Stimulated activated CD8-positive, alpha-beta memory T cell treated with anti-CD3 and anti-CD28 coated beads, Interleukin-7, amount 100 ng/mL, for 4 hours (primary cell): ENCODE results near the gene IRGQ.
"Not testable (repeated sequence)": the region's sequence is repeated elsewhere in the genome, so short reads cannot be mapped to it uniquely, and the experiment has no call there.

Source experiments
- DNase-seq, 2 donors: peaks; one replicate each; pipeline ENCODE4 v3.0.0-alpha.2; 2020; ENCODE audit warnings: low read depth in 2 of 2

Gene IRGQ

DNA sequence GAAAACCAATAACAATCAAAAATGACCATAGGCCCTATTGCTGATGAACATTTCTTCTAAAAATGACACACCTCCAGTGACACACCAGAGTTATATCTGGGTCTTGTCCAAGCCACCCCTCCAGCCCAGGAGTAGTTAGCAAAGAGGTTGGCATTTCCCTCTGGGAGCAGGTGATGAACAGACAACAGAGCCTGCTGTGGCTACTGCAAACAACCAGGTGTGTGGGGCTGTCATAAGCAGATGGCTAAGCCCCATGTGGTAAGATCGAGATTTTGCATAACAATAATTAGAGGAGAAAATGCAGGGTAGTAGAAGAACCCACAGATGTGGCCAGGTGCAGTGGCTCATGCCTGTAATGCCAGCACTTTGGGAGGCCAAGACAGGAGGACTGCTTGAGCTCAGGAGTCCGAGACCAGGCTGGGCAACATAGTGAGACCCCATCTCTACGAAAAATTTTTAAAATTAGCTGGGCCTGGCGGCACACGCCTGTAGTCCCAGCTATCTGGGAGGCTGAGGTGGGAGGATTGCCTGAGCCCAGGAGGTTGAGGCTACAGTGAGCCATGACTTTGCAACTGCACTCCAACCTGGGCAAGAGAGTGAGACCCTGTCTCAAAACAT is 25.7 kb downstream of the IRGQ start:
- no peak for DNase-seq

DNA sequence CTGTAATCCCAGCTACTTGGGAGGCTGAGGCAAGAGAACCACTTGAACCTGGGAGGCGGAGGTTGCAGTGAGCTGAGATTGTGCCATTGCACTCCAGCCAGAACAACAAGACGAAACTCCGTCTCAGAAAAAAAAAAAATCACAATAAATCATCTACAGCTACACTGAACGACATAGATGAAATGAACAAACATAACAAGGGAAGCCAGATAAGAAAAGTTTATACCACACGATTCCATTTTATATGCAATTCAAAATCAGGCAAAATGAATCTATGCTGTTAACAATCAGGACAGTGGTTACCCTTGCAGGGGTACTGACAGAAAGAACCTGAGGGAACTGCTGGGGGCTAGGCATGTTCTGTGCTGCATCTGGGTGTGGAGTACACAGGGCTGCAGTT is 26.3 kb downstream of the IRGQ start:
- DNase-seq, result no peak

DNA sequence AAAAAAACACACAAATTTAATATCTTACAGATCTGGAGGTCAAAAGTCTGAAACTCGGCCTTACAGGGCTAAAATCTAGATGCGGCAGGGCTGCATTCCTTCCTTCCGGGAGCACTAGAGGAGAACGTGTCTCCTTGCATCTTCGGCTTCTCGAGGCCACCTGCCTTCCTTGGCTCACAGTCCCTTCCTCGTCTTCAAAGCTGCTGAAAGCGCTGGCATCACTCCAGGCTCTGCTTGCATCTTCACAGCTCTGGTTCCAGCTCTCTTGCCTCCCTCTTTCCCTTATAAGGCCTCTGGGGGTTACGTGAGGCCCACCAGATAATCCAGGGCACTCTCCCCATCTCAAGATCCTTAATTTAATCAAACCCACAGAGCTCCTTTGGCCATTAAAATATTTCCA is 31.1 kb downstream of the IRGQ start:
- no peak for DNase-seq

DNA sequence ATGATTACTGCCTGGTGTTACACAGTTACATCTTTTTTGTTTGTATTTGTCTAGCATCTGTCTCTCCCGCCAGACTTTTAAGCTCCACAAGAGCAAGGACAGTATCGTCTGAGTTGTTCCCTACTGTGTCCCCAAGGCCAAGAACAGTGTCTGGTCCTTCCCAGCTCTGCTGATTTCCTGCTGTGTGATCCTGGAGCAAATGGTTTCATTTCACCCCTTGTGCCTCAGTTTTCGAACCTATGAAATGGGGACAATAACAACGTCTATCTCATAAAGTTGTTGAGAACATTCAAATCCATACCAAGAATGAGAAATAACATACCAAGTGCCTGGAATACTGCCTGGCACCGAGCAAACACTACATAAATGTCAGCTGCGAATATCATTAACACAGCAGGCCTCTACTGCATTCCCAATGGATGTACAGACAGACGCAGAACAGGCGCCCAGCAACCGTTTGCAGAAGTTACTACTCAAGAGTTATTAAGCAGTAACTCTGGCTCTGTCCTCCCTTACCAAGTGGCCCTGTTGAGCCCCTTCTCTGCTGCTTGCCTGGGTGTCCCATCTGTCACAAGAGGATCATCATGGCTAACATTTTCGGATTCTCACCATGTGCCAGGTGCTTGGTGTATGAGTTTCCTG is 32.0 kb downstream of the IRGQ start:
- no peak for DNase-seq

DNA sequence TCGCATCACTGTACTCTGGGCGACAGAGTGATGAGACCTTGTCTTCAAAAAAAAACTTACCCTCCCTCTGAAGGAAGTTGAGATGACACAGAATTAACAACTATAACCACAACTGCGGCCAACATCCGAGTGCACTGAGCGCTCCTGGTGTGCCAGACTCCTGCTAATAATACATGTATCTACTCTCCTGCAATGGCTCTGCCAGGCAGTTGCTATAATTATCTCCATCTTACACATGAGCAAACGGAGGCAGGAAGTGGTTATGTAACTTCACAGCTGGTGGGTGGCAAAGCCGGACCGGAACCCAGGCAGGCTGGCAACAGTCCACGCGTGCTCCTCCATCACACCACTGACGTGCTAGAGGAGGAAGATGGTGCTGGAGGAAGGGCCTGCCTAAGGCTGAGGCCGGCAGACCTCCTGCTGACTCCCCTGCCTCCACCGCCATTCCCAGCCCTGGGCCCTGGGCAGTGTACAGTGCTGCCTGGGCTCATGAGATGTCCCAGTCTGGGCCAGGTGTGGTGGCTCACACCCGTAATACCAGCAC is 33.2 kb downstream of the IRGQ start:
- DNase-seq, result peak; percentile 65 to 75

DNA sequence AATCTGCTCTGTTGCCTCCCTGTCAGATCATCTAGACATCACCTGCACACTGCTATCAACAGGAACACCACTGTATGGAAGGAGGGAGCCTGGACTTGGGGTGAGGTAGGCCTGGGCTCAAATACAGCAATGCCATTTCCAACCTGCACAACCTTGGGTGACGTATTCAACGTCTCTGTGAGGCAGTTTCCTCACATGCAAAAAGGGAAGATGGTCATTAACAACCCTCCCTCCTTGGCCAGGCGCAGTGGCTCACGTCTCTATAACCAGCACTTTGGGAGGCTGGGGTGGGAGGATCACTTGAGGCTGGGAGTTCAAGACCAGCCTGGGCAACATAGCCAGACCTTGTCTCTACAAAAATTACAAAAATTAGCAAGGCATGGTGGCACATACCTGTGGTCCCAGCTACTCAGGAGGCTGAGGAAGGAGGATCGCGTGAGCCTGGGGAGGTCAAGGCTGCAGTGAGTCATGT is 33.7 kb downstream of the IRGQ start:
- DNase-seq, result no peak

DNA sequence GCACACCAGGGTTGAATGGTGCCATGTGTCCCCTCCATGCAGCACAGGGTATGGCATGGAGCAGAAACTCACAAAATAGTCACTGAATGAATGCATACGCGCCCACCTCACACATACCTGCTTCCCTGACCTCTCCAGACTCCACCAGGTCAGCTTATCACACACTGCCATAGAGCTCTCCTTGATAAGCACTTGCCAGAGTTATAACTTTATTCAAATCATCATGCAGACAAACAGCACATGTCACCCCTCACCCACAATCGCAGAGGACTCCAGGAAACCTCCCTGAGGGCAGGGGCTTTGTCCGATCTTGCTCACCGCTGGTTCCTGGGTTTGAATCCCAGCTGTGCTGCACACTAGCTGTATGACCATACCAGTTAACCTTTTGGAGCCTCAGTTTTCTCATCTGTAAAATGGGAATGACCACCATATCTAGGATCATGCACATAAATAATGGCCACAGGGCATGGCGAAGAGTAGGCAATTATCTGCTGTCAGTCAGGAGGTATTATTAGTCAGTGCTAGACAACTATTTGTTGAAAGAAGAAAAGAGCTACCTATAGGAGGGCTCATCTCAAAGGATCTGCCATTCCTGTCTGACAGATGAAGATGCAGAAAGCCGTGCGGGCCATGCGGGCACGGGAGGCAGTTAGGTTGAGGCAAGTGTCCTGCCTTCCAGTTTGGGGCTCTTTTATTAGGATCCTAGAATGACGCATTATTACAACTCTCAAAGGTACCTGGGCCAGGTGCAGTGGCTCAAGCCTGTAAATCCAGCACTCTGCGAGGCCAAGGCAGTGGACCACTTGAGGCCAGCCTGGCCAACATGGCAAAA is 34.6 kb downstream of the IRGQ start:
- no peak for DNase-seq

DNA sequence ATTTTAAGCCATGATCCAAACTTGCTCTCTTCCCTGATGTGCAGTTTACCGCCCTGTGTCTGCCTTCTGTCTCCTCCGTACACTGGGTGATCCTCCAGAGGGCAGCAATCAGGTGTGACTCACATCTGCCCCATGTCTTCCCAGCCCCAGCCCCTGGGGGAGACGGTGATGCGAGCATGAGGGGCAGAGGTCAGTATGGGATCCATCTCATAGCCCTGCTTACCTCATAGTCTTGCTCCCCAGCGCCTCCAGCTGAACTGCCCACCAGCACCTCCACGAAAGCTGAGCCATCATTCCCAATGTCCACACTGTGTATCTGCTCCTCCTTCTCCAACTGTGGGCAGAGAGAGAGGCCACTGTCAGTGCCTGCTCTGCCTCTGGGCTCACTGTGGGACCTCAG is 35.2 kb downstream of the IRGQ start:
- no peak for DNase-seq

DNA sequence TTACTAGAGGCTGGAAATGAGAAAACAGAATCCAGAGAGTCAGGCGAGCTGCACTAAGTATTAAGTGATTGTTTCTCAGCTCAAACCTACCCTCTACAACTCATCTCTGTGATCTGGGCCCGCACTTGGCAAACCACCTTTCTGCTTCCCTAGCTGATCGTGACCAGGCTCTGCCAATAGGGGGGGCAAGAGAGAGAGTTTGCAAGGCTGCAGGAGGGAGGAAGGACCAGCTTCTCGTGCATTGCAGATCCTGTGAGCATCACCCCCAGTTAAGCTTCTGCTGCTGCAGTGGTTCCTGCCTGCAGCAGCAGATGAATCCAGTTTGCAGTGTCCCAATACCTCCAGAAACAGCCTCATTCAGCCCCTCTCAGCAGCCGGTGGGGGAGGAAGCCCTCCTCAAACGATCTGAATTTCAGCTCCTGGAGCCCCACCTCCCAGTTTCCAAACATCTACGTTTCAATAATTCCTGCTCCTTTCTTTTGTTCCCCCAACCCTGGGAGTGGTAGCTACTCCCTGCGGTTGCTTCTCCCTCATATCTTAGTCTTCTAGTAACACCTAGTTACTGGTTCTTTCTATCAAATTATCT is 40.7 kb downstream of the IRGQ start:
- DNase-seq, result peak; percentile 62 to 71

DNA sequence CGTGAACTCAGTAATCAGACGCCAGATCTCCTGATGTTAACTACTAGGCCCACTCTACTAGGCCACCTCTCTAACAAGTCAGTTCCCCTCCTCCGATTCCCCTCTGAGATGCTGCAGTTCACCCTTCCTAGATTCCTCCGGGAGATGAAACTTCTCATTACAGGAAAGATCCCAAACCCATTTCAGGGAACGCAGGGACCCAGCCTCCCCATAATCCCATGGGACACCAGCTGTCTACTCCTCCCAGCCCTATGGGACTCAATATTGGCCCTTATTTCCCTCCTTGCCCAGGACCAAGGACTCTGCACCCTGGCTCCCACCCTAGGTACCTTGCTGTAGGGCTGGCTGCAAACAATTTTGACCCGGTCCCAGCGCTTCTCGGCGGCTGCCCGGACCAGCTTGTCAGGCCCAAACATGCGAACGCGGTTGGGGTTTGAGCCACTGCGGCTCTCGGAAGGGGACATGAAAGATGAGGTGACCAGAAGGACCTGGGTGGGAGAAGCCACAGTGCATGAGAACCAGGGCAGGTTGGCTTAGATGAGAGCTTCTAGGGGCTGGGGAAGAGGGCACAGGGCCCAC is 41.5 kb downstream of the IRGQ start:
- no peak for DNase-seq

DNA sequence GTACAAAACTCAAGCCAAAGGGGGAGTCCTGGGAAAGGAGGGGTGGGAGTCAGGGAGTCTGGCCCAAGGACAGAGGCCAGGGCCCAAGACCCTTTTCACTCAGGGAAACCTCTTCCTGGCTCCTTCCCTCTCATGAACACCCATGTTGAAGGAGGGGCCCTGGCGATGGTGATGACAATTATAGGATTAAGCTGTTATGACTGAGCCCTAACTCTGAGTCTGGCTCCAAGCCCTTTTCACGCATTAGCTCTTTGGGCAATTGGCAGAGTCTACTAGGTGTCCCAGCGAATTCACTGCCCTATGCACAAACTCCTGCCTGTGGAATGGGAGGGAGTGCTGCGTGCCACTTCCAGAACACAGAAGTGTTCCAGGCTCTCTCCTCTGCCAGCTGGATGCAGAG is 42.3 kb downstream of the IRGQ start:
- DNase-seq, result no peak

DNA sequence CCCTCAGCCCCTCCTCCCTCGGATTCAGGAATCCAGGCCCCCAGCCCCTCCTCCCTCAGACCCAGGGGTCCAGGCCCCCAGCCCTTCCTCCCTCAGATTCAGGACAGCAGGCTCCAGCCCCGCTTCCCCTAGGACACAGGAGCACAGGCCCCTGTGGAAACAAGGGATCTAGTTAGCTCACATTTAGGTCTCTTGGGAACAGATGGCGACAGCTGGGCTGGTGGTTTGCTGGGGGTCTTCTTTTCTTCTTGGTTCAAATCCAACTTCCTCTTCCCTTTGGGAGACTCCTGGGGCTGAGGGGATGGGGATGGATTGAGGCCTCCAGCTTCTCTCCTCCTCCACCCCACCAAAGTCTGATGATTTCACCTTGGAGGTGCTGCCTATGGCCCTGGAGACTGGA is 43.3 kb downstream of the IRGQ start:
- DNase-seq, result no peak

DNA sequence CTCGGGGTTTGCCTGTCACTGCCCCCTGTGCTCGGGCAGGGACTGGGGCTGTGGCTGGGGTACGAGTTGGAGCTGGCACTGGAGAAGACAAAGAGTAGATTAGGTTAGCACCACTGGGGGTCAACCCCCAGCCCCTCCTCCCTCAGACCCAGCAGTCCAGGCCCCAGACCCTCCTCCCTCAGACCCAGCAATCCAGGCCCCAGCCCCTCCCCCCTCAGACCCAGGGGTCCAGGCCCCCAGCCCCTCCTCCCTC is 43.8 kb downstream of the IRGQ start:
- no peak for DNase-seq

DNA sequence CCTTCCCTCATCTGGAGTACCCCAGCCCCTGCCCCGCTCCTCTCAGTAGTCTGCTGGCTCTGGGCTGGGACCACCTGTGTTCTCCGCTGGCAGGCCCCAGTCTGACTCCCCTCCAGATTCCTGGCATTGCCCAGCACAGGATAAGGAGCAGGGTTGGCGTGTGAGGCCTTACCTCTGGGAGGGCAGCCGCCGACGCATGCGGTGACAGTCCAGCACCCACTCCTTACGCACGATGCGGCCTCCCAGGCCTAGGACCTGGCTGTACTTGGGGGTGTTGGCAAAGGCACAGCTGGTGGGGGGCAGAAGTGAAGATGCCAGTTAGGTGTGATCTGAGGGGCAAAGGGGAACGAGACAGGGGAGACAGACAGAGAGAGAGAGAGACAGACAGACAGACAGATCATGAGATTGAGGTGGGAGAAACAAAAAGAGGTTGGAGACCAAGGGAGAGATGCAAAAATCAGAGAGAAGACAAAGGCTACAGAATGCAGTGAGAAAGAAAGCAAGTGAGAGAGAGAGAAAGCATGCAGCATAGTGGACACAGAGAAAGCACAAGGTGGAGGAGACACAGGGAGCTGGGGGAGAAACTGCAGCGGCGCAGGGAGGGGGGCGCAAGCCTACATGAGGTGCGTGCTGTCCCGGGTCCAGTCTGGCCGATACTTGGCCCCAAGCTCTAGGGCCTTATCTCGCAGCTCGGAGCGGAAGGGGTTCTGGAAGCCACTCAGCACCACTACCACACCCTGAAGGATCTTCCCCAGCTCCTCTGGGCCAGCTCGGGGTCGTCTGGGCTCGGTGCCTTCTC is 44.3 kb downstream of the IRGQ start:
- no peak for DNase-seq

DNA sequence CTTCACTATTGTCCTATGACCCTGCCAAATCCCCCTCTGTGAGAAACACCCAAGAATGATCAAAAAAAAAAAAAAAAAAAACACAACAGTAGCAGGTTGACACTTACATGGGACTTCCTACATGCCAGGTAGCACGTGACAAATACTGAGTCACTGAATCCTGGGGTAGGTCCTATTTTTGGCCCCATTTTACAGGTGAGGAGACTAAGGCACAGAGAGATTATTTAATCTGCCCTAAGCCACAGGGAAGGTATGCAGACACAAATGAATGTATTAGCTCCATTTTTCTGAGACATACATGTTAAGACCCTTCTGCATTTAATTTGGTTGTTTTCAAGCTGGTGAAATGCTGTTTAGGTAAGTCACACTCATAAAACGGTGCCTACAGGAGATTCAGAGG is 47.2 kb downstream of the IRGQ start:
- no peak for DNase-seq

DNA sequence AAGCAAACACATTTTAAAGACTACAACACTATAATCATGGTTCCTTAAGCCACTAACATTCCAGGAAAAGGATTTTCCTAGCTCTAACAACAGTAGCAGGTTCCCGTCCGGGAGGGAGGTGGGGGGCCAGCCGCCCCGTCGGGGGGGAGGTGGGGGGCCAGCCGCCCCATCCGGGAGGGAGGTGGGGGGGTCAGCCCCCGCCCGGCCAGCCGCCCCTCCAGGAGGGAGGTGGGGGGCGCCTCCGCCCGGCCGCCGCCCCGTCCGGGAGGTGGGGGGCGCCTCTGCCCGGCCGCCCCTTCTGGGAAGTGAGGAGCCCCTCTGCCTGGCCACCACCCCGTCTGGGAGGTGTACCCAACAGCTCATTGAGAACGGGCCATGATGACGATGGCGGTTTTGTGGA is 48.0 kb downstream of the IRGQ start:
- not testable (repeated sequence) for DNase-seq

DNA sequence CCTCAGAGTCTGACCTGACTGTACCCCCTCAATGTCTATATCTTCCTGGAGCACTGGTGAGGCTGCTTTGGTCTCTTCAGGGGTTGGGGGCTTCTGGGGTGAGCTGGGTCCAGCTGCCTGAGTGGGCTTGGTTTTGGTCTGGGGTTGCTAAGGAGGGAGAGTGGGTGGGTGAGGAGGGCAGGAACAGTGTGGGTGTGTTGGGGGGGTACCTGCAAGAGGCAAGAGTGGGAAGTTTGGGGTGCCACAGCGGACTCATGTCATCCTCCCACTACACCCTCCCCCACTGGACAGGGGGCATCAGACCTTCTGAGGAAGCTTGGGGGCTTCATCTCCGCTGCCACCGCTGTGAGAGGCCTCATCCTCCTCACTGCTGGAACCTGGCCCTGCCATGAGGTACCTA is 49.4 kb downstream of the IRGQ start:
- no peak for DNase-seq

DNA sequence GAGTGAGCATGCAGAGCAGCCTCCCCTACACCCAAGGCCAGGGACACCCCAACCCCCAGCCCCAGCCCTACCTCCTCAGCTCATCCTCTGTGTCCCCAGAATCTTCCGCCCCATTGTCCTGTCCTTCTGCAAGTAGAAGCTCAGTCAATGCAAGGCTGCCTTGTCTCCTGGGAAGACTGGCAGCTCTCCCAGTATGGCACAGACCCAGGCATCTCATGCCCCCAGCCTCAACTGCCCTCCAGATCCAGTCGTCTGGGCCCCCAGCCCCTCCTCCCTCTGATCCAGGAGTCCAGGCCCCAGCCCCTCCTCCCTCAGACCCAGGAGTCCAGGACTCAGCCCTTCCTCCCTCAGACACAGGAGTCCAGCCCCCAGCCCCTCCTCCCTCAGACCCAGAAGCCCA is 50.0 kb downstream of the IRGQ start:
- no peak for DNase-seq

DNA sequence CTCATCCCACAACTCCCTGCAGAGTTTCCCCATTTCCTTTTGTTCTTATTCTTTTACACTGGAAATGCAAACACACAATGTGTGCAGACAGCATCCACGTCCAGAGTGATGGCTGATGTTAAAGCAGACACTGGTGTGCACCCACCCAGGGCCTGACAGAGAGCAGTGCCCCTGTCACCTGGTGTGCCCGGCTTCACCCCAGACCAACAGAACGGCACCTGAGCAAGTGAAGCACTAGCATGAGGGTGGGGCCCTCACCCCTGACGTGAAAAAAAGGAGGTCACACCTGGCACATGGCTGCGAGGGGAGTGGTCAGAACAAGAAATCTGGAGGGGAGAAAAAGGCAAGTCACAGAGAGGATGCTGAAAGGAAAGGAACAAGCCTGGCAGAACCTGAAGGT is 50.7 kb downstream of the IRGQ start:
- no peak for DNase-seq

DNA sequence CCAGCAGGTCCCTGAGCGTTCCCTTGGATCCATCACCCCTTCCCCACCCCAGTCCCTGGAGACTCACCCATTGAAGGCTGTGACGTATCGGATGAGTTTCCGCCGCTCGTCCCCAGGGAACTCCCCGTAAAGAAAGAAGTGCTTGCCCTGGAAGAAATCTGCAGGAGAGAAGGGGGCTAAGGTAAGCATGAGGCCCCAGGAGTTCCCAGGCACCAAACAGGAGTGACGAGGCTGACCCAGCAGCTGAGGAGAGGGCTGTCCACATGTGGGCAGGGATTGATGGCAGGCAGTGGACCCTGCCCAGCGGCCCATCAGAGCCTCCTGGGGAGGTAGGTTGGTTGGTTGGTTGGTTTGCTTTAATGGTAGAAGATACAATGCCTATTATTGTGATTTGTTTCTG is 51.9 kb downstream of the IRGQ start:
- no peak for DNase-seq

DNA sequence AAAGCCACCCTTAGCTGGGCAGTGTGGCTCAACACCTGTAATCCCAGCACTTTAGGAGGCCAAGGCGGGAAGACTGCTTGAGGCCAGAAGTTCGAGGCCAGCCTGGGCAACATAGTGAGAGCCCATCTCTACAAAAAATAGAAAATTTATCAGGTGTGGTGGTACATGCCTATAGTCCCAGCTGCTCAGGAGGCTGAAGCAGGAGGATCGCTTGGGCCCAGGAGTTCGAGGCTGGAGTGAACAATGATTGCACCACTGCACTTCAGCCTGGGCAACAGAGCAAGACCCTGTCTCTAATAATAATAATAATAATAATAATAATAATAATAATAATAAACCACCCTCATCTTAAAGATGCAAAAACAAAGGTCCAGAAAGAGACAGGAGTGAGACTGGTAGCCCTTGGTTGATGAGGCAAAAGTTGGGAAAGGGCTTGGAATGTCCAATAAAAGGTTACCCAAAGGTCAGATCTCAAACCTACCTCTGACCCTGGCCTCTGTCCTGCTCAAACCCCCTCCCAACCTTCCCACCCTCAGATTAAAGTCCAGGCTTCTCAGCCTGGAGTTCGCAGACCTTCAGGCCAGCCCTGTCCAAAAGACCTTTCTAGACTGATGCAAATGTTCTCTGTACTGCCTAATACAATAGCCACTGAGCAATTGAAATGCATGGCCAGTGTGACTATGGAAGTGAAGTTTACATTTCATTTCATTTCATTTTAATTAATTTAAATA is 53.8 kb downstream of the IRGQ start:
- no peak for DNase-seq
